ENCODE measurements around the gene RBM10.
A peak's percentile ranks its signal among the peaks of the same experiment; 100 is the strongest.

The RBM10 gene

DNA sequence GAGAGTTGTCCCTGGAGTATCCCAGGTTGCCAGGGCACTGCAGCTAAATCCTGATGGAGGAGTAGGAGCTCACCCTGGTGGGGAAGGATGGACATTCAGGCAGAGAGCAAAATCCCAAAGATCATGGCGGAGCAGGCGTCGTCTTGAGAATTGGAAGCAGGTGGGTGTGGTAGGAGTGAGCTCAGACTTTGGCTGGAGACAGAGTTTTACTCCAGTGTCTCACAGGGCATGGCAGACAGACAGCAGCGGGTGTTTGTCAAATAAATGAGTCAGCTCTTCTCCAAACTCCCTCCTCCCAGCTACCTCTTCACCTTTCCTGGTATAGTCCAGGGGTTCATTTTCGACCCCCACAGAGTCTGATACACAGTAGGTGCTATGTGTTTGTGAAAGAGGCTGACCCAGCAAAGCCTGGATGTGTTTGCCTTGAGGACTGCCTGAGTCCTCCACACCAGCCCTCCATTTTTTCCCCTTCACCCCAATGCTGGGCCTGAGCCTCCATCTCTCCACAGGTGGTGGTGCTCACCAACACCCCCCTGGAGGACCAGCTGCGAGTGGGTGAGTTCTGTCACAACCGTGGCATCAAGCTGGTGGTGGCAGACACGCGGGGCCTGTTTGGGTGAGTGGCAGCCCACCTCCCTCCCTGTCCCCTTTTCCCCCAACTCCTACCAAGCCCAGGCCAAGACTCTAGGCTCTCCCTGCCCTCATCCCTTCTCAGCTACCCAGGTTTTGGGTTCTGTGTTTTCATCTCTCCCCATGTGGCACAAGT lies 55.5 kb downstream of the RBM10 start:
- DNase-seq: no peak

- DNase-seq: no peak
Measured at GRCh38 chrX:47201345-47201944, 56.4 kb downstream of the RBM10 start.

GRCh38 chrX:47202316-47202715 lies 57.3 kb downstream of the RBM10 start:
- no peak for DNase-seq

DNA sequence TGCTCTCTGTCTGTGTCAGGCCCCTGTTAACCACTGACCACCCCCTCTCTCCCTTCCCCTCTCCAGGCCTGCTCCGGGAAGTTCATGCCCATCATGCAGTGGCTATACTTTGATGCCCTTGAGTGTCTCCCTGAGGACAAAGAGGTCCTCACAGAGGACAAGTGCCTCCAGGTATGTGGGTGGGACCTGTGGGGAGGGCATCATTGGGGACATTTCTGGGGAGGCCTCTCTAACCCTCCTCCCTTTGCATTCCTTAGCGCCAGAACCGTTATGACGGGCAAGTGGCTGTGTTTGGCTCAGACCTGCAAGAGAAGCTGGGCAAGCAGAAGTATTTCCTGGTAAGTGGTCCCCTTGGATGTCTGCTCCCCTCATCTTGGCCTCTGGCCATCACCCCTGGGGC lies 57.9 kb downstream of the RBM10 start:
- DNase-seq: no peak

- DNase-seq: no peak
Measured at GRCh38 chrX:47204970-47205369, 59.9 kb downstream of the RBM10 start.

GRCh38 chrX:47206316-47206715 lies 61.3 kb downstream of the RBM10 start:
- no peak for DNase-seq

- no peak for DNase-seq
Measured at GRCh38 chrX:47208108-47208507, 63.1 kb downstream of the RBM10 start.

- peak in 1 of 14 donors; percentile 10 for DNase-seq
Measured at GRCh38 chrX:47209508-47210238, 64.7 kb downstream of the RBM10 start.

DNA sequence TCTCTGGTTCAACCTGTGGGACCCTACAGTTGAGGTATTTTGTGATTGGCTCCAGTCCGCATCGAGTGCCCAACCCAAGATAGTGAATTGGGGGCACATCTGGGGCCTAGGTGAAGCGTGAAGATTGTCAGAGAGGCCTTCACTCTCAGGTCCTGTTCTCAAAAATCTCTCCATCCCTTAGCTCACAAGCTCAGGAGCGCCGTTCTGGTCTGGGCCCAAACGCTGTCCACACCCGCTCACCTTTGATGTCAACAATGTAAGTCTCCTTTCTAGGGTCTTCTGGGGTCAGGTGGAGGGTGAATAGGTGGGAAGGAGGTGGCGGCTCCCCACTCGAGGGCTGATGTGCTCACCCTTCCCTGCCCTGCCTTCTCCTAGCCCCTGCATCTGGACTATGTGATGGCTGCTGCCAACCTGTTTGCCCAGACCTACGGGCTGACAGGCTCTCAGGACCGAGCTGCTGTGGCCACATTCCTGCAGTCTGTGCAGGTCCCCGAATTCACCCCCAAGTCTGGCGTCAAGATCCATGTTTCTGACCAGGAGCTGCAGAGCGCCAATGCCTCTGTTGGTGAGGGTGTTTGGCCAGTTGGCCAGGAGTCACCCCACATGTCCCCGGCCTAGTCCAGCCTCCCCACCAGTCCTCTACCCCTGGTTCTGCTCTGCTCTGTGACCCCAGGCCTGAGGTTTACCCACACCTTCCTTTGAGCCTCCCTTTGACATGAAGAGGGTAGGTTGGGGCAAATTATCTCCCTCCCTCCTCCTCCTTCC lies 65.8 kb downstream of the RBM10 start:
- DNase-seq: no peak

GRCh38 chrX:47212381-47213293 lies 67.6 kb downstream of the RBM10 start:
- no peak for DNase-seq

GRCh38 chrX:47214435-47215077 lies 69.5 kb downstream of the RBM10 start:
- DNase-seq: no peak

DNA sequence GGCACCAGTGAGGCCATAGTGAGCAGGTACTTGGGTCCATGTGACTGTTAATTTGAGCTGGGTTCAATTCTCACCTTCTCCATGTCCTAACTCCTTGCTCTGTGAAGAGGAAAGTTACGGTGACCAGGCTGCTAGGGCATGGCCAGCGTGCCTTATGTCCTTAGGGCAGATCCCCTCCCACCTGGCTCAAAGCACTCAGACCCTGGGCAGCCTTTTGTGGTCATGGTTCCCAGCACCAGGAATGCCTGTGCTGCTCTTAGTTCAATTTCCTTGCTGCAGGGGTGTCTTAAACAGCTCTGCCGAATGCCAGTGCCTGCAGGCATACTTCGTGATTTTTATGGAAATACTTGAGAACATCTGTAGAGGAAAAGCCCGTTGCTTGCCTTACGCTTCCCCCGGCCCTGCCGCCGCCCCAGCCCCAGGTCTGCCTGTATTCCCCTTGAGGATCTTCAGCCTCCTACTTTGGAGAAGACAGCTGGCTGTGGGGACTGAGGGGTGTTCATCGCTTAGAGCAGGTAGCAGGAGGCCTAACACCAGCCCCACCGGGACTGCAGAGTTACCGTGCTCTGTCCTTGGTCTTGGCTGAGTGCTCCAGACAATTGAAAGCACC lies 70.4 kb downstream of the RBM10 start:
- no peak for DNase-seq

DNA sequence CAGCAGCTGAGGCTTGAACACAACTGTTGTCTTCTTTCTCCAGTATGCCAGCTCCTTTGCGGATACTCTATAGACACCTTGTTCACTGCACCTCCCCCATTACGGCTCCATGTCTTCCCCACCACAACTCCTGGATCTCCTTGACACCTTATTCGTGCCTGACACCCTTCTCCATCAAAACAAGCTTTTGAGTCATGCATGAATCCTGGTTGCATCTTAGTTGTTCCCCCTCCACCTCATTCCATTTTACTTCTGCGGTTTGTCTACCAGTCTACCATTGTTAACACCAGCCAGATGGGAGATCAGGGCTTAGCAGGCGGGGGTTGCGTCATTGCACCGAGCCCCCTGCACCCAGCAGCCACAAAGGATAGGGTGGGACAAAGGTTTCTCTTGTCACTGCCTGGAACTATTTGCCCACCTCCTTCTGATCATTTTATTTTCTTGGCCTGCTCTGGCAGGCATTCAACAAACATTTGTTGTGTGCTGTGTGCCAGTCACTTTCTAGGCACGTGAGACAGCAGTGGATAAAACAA lies 71.4 kb downstream of the RBM10 start:
- no peak for DNase-seq

DNA sequence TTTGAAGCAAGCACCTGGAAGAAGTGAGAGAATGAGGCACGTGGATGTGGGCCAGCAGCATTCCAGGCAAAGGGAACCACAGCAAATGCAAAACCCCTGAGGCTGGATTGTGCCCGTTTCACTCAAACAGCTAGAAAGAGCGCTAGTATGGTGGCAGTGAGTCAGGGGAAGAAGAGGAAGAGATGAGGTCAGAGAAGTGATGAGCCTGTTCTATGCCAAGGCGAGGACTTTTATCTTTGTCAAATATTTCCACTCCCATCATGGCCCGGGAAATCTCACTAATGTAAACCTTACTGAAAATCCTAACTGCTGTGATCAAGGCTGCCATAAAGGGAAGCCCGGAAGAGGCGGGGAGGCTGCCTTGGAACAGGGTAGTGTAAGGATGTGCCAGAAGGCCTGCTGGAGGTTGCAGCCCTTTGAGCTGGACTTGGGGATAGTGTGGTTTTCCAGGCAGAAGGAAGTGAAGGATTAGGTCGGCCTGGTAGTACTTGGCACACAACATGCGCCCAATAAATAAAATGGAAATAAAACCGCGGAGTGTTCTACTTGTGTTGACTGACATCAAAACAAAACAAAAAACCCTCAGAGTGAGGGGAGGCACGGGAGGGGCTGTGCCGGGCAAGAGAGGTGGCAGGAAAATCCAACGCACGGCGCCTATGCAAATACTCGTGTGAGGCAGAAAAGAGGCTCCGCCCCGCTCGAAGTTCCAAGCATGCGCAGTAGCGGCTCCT lies 72.3 kb downstream of the RBM10 start:
- no peak for DNase-seq

DNA sequence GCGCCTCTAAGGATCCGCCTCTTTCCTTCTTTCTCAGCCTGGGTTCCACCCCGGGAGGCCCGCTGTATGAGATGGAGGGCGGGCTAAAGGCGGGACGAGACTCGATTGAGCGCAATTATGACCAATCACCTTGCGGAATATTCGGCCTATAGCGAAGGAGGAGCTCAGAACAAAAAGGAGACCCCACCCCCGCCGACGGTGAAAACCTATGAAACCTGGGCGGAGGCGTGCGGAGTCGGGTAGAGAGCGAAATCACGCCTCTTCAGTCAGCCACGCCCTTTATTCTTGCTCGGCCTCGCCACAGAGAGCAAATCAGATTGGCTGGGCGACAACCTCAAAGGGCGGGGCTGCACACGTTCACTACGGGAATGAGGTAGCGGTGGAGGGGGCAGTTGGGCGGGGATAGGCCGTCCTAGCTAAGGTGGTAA lies 72.8 kb downstream of the RBM10 start:
- peak; percentile 65 to 98 (median 92) for DNase-seq

- DNase-seq: peak; percentile 50 to 93 (median 86)
Measured at GRCh38 chrX:47218280-47218919, 73.4 kb downstream of the RBM10 start, which contains the start of gene CDK16. CDK16 (plus strand) TSS chrX:47218681; CDS start chrX:47223558, 4,877 bp downstream.

DNA sequence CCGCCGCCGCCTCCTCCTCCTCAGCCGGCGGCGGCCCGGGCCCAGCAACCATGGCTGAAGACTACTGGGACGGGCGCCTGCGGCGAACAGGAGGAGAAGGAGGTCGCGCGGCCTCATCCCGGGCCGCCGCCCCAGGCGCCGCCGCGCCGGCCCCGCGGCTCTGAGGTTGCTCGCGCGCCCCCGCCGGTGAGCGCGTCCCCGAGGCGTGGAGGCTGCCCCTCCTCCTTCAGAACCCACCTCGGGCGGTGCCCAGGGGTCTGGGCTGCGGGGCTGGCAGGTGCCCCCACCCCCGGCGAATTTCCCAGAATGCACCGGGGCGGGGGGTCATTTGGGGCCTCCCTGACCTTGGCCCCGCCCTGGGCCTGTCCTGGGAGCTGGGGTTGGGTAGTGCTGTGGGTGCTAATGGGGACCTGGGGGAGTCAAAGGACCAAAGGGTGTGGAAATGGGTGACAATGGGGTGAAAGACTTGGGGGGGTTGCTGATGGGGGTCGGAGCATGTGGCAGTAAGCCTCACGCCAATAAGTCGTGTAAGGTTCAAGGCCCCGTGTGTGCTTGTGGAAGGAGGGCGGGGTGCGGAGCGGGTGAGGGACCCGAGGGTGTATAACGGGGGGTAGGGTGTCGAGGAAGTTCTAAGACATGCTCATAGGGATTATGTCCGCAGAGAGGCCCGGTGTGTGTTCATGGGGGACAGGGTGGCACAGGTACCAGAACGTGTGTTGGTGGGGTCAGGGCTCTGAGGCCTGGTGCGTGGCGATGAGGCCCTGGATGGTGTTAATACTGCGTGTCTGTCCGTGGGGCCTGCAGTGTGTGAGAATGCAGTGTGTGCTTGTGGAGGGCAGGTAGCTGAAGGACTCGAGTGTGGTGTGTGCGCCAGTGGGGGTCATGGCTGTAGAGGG lies 74.1 kb downstream of the RBM10 start:
- peak in 6 of 14 donors; percentile 10 to 40 (median 26) for DNase-seq

DNA sequence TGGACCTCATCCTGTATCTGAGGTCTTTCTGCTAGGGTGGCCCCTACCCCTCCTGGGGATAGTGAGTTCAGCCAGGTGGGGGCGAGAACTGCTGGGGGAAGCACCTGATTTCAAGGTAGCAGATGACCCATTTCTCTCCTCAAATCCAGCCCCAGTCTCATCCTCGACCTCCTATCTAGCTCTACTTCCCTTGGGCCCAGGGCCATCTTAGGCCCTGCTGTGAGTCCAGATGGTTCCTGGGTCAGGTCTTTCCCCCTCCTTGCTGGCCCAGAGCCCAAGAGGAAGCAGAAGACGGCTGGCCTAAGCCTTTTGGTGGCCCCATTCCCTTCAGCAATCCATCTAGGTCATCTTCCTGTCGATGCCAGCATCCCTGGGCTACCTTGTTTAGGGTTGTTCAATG lies 76.7 kb downstream of the RBM10 start:
- DNase-seq: peak in 1 of 14 donors; percentile 26

Data from C1 segment of cervical spinal cord (tissue), 14 donors.